ENCODE results near the gene UBR2.
A peak's percentile ranks its signal among the peaks of the same experiment; 100 is the strongest.

Gene UBR2

GRCh38 chr6:42563697-42564505, at the start of gene UBR2:
Gene UBR2 (plus strand): TSS chr6:42564029. CDS start chr6:42564320, 291 bp downstream.
- peak; percentile 88 for DNase-seq

GRCh38 chr6:42514745-42515144, 49.1 kb upstream of the UBR2 start:
- no peak for DNase-seq

DNA sequence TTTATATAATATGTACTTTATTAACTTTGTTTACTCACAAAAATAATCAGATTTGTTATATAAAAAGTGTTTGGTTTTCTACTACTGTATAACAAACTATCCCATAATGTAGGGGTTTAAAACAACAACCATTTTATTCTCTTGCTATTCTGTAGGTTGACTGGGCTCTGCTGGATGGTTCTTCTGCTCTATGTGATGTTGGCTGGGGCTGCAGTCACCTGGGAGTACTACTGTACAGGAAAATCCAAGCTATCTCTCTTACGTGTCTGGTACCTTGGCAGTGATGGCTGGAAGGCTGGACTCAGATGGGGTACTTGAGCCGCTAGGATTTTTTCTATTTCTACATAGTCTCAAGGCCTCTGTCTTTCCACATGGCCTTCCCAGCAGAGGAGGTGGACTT, 44.0 kb upstream of the UBR2 start:
- no peak for DNase-seq

- DNase-seq, result no peak
These were observed 42.8 kb upstream of the UBR2 start for GRCh38 chr6:42520786-42521607.

DNA sequence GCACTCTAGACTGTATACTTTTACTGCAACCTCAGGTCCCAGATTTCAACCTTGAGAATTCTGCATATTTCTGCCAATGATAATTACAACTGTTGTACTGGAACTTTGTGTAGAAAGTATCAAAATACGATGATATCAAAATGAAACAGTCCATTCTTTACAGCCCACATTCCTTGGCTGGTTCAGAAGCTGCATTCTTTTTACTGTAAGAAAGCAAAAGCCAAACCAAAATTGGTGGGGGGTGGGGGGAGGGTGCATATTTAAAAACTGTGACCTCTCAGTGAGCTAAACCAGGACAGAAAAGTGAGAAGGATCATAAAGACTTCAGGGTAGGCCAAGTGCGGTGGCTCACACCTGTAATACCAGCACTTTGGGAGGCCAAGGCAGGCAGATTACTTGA, 41.8 kb upstream of the UBR2 start:
- no peak for DNase-seq

- no peak for DNase-seq
These were observed 40.7 kb upstream of the UBR2 start for GRCh38 chr6:42522942-42523814.

DNA sequence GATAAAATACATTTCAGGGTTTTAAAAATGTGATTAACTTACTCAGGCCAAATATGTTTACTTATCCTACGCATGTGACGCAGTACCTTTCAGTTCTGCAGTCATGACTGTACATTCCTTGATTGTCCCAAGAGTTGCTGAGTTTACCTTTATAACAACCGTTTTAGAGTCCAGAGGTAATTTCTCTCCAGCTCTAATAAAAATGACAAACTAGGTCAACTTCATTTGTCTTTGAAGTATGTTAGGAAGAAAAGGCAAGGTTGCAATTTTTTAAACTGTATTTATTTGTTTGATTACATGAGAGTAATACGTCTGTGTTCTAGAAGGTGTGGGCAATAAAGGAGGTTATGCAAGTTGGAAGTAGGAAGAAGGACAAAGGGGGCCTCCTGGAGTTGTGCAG, 38.6 kb upstream of the UBR2 start:
- no peak for DNase-seq

- no peak for DNase-seq
These were observed 37.2 kb upstream of the UBR2 start for GRCh38 chr6:42526616-42527015.

DNA sequence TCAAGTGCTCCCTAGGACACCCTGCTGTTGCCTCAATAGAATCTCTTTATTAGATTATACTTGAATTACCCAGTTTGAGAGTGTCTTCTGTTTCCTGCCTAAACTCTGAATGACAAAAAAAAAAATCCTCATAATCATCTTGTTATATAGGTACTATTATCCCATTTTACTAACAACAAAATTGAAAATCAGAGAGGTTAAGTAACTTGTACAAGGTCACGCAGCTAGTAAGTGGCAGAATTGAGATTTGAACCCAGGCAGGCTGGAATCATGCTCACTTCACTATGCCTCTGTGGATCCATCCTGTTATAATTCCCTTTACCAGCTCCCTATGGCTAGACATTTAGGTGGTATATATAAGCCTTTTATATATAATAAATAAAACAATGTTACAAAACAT, 36.6 kb upstream of the UBR2 start:
- no peak for DNase-seq

GRCh38 chr6:42530296-42530695, 33.5 kb upstream of the UBR2 start:
- no peak for DNase-seq

GRCh38 chr6:42530751-42531150, 33.1 kb upstream of the UBR2 start:
- DNase-seq, result no peak

DNA sequence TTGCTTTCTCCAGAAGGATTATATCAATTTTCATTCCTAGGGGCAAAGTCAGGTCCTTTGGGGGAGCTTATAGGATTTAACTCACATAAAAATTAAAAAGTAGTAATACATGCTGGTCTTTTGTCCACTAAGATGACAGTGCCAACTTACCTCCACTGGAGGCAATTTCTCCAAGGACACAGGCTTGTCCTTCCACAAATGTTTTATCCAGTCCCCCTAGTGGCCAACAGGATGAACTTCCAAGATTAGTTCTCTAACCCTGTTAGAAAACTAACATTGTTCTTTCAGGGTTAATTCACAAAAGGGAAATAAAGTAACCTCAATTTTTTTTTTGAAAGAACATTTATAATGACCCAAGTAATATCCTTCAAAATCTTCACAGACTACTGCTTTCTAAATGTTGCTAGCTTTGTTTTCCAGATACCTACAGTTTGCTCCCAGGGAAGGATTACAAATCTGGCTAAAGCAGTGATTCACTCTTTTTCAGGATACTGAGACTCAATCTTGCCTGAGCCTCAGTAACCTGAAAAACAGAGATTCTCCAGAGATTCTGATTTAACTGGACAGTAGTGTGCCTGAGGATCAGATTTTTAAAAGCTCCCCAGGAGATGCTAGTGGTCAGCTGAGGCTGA, 31.7 kb upstream of the UBR2 start:
- no peak for DNase-seq

- no peak for DNase-seq
These were observed 30.0 kb upstream of the UBR2 start for GRCh38 chr6:42533794-42534193.

- DNase-seq, result no peak
These were observed 26.3 kb upstream of the UBR2 start for GRCh38 chr6:42537536-42537935.

DNA sequence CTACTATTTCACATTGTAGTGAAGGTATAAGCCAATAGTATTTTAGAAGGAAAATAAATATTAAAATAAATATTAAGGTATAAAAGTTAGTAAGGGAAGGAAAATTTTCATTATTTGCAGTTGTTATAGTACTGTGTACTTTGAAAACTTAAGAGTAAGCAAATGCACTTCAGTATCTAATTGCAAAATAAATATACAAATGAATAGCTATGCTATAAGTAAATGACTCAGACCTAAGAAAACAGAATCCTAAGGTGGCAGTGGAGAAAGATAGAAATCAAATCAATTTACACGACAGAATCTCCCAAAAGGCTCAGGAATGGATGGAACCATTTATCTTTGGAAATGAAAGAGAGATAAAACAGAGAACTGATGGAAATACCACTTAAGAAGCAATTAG, 24.7 kb upstream of the UBR2 start:
- no peak for DNase-seq

- DNase-seq, result no peak
These were observed 18.5 kb upstream of the UBR2 start for GRCh38 chr6:42545226-42545773.

DNA sequence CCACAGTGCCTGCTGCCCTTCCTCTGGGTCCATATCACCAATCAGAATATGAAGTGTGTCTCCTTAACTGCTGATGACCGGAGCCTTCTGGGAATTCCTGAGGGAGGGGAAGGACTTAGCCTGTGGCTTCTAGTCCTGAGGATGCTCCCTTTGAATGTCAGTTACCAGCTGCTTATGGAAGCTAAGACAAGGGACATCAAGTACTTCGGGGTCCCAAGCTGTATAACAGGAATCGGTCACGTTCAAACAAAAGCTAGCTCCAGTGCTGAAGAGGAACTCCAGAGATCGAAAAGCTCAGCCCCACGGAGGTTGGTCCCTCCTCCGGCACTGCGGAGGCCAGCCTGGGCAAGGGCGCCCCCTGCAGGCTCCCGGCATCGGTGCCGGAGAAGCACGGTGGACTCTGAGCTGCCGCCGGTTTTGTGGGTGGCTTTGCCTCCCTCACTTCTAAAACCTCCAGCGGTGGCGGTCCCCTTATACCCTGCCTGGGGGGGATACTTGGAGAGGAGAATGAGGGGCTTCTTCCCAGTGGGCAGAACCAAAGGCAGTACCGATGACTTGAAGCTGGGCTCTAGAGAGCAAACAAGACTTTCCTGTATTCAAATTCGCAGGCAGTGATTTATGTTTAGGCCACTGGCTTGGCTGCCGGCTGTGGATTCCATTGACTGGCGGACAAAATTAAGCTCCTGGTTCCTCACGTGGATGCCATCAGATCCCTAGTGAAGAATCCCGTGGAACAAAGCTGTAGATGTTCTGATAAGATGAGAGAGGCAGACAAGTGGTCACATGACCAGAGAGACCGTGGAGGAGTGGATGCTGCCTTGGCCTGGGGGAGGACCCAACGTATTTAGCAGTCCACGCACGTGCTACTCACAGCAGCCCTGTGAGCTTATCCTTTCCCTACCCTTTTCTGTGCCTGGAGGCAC, 16.2 kb upstream of the UBR2 start:
- peak; percentile 79 for DNase-seq

- DNase-seq, result no peak
These were observed 13.6 kb upstream of the UBR2 start for GRCh38 chr6:42550277-42550676.

DNA sequence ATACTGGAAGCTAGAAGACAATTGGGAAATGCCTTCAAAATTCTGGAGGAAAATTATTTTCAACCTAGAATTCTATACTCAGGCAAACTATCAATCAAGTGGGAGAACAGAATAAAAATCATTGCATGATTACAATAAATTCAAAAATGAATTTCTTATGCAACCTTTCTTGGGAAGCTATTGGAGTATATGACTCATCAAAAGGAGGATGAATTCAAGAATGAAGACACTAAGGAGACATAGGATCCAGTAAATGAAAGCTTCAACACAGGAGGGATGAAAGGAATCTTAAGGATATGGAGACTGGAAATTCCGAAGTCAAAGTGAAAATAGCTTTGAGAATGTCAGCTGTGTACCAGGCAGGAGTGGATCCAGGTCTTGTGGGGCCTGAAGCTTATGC, 12.6 kb upstream of the UBR2 start:
- no peak for DNase-seq

- DNase-seq, result no peak
These were observed 11.4 kb upstream of the UBR2 start for GRCh38 chr6:42552380-42552779.

All from activated effector memory CD4-positive, alpha-beta T cell treated with Interleukin-2 at 50 U/mL for 16 hours (primary cell).